Kidney epithelial cell (primary cell): Measurements from ENCODE around the gene BCORL1. TPM values are rescaled to one million over a fixed set of nuclear protein-coding genes. Genes with fewer than 3 reads are reported as not detected.

Experiments
- DNase-seq: peaks from one replicate; pipeline ENCODE4 v3.0.0-alpha.2; 2010; ENCODE audit warnings: low read depth
- H3K27me3 ChIP-seq: 2 replicates; pipeline ENCODE4 v1.6.0; 2011; ENCODE audit warnings: low read length; ENCODE audit not compliant: control insufficient read depth, insufficient read depth
- H3K36me3 ChIP-seq: 2 replicates; pipeline ENCODE4 v1.5.1; 2011; ENCODE audit warnings: low read length; ENCODE audit not compliant: control insufficient read depth, insufficient read depth
- H3K4me3 ChIP-seq: 2 replicates; pipeline ENCODE4 v1.5.1; 2011; ENCODE audit warnings: low read depth, mild to moderate bottlenecking, control low read depth, low read length
- CTCF ChIP-seq: IDR thresholded peaks from 2 replicates; pipeline ENCODE4 v1.5.1; 2011; ENCODE audit warnings: mild to moderate bottlenecking, moderate library complexity, low read length, control low read depth, inconsistent platforms; ENCODE audit not compliant: insufficient read depth, poor library complexity, severe bottlenecking
- total RNA-seq: library from RNA; depleted of rRNA; stranded (reverse); fragments of >200 nt; gene quantifications from 2 replicates; pipeline ENCODE4 v1.2.3, GENCODE V29; 2015

The BCORL1 gene
- total RNA-seq, 1 donor from 2014 or later: 4.8 TPM

- no peak for TF ChIP-seq CTCF
- Histone ChIP-seq H3K36me3 (peaks cover 2% of the 10 kb centered on the region), H3K4me3 (no peak overlapping the region), H3K27me3 (no peaks in the 10 kb centered on the region)
- DNase-seq: no peak
These were observed 104.2 kb downstream of the BCORL1 start for GRCh38 chrX:130086447-130087206.

GRCh38 chrX:130090364-130090763 lies 107.9 kb downstream of the BCORL1 start:
- no peak for TF ChIP-seq CTCF
- DNase-seq: no peak

GRCh38 chrX:130091980-130092522 lies 109.6 kb downstream of the BCORL1 start:
- TF ChIP-seq CTCF: no peak
- H3K36me3 ChIP-seq: no peaks in the 10 kb centered on the region
- no peaks in the 10 kb centered on the region for H3K27me3 ChIP-seq
- no peak for DNase-seq
- no peak overlapping the region for H3K4me3 ChIP-seq

More at GRCh38 chrX:130090364-130090763, 107.9 kb downstream of the BCORL1 start:
- H3K36me3 ChIP-seq: no peaks in the 10 kb centered on the region
- no peak overlapping the region for H3K4me3 ChIP-seq
- no peaks in the 10 kb centered on the region for H3K27me3 ChIP-seq

GRCh38 chrX:130093271-130093670 lies 110.8 kb downstream of the BCORL1 start:
- no peak for DNase-seq
- H3K36me3 ChIP-seq: no peaks in the 10 kb centered on the region
- H3K27me3 ChIP-seq: no peaks in the 10 kb centered on the region
- TF ChIP-seq CTCF: no peak
- no peak overlapping the region for H3K4me3 ChIP-seq

- TF ChIP-seq CTCF: no peak
- DNase-seq: no peak
- H3K36me3 ChIP-seq: no peaks in the 10 kb centered on the region
- no peaks in the 10 kb centered on the region for H3K27me3 ChIP-seq
- H3K4me3 ChIP-seq: no peak overlapping the region
These were observed 112.3 kb downstream of the BCORL1 start for GRCh38 chrX:130094696-130095095.
